SK-N-SH treated with all-trans-retinoic acid at 6 μM for 48 hours (cell line): ENCODE measurements around the gene CFAP161.

Source experiments
- ATAC-seq: fragments of 200-7000 bp; cut with Tn5 transposase; 3 replicates; pipeline ENCODE4 v1.9.1; 2020; ENCODE audit warnings: mild to moderate bottlenecking, moderate library complexity
- ARNTL ChIP-seq: fragments of 450-650 bp; formaldehyde crosslinking; IDR thresholded peaks from 2 replicates; pipeline ENCODE4 v1.5.0; 2020; ENCODE audit warnings: low read depth, mild to moderate bottlenecking, moderate library complexity, borderline replicate concordance
- BACH2 ChIP-seq: fragments of 250-450 bp; sonication (Bioruptor Pico); IDR thresholded peaks from 2 replicates; pipeline ENCODE4 v1.9.0; 2021; ENCODE audit warnings: mild to moderate bottlenecking, borderline replicate concordance
- CSDC2 ChIP-seq: fragments of 250-450 bp; sonication (Bioruptor Pico); IDR thresholded peaks from 2 replicates; pipeline ENCODE4 v1.5.0; 2020; ENCODE audit warnings: mild to moderate bottlenecking, moderate library complexity
- ESRRG ChIP-seq: fragments of 250-450 bp; sonication (Bioruptor Pico); IDR thresholded peaks from 2 replicates; pipeline ENCODE4 v1.6.1; 2021; ENCODE audit warnings: mild to moderate bottlenecking
- GLIS3 ChIP-seq: fragments of 250-450 bp; sonication (Bioruptor Pico); IDR thresholded peaks from 2 replicates; pipeline ENCODE4 v1.5.0; 2020; ENCODE audit warnings: mild to moderate bottlenecking, moderate library complexity
- ISL1 ChIP-seq: fragments of 250-450 bp; sonication (Bioruptor Pico); IDR thresholded peaks from 2 replicates; pipeline ENCODE4 v2.1.2; 2022; ENCODE audit warnings: mild to moderate bottlenecking, moderate library complexity
- OSR1 ChIP-seq: fragments of 250-450 bp; sonication (Bioruptor Pico); IDR thresholded peaks from 2 replicates; pipeline ENCODE4 v1.8.0; 2022; ENCODE audit warnings: moderate library complexity, mild to moderate bottlenecking, inconsistent platforms
- PATZ1 ChIP-seq: fragments of 250-450 bp; sonication (Bioruptor Pico); IDR thresholded peaks from 2 replicates; pipeline ENCODE4 v1.8.0; 2020; ENCODE audit warnings: mild to moderate bottlenecking, moderate library complexity, borderline replicate concordance
- POU6F1 ChIP-seq: fragments of 250-450 bp; sonication (Bioruptor Pico); IDR thresholded peaks from 2 replicates; pipeline ENCODE4 v1.8.0; 2021; ENCODE audit warnings: low read depth, mild to moderate bottlenecking, moderate library complexity, borderline replicate concordance
- PPARA ChIP-seq: fragments of 250-450 bp; sonication (Bioruptor Pico); IDR thresholded peaks from 2 replicates; pipeline ENCODE4 v1.5.0; 2020; ENCODE audit warnings: mild to moderate bottlenecking, borderline replicate concordance
- RARB ChIP-seq: fragments of 250-450 bp; sonication (Bioruptor Pico); IDR thresholded peaks from 2 replicates; pipeline ENCODE4 v1.8.0; 2021; ENCODE audit warnings: mild to moderate bottlenecking, moderate library complexity
- SNAI2 ChIP-seq: fragments of 250-450 bp; sonication (Bioruptor Pico); IDR thresholded peaks from 2 replicates; pipeline ENCODE4 v1.5.0; 2020; ENCODE audit warnings: mild to moderate bottlenecking, moderate library complexity
- TCF4 ChIP-seq: fragments of 250-450 bp; sonication (Bioruptor Pico); IDR thresholded peaks from 2 replicates; pipeline ENCODE4 v1.8.0; 2021; ENCODE audit warnings: mild to moderate bottlenecking, moderate library complexity, borderline replicate concordance
- TOX ChIP-seq: fragments of 250-450 bp; sonication (Bioruptor Pico); IDR thresholded peaks from 2 replicates; pipeline ENCODE4 v1.8.0; 2021; ENCODE audit warnings: mild to moderate bottlenecking, moderate library complexity, borderline replicate concordance
- TSHZ2 ChIP-seq: fragments of 250-450 bp; sonication (Bioruptor Pico); IDR thresholded peaks from 2 replicates; pipeline ENCODE4 v1.5.0; 2020; ENCODE audit warnings: mild to moderate bottlenecking, moderate library complexity
- ZC3H10 ChIP-seq: fragments of 250-450 bp; sonication (Bioruptor Pico); IDR thresholded peaks from 2 replicates; pipeline ENCODE4 v1.5.1; 2021; ENCODE audit warnings: mild to moderate bottlenecking, moderate library complexity
- ZFP3 ChIP-seq: fragments of 250-450 bp; sonication (Bioruptor Pico); IDR thresholded peaks from 2 replicates; pipeline ENCODE4 v1.5.0; 2020; ENCODE audit warnings: mild to moderate bottlenecking, moderate library complexity
- ZFP30 ChIP-seq: fragments of 450-650 bp; formaldehyde crosslinking; IDR thresholded peaks from 2 replicates; pipeline ENCODE4 v1.5.0; 2022; ENCODE audit warnings: mild to moderate bottlenecking, moderate library complexity
- ZNF565 ChIP-seq: fragments of 450-650 bp; formaldehyde crosslinking; conservative IDR thresholded peaks from 2 replicates; pipeline ENCODE4 v1.5.0; 2020; ENCODE audit warnings: low read depth, mild to moderate bottlenecking, moderate library complexity
- ZNF70 ChIP-seq: fragments of 450-650 bp; formaldehyde crosslinking; IDR thresholded peaks from 2 replicates; pipeline ENCODE4 v1.5.0; 2020; ENCODE audit warnings: mild to moderate bottlenecking, moderate library complexity

The CFAP161 gene

GRCh38 chr15:81095690-81096365 lies 38.2 kb upstream of the CFAP161 start (continued):
- TF ChIP-seq POU6F1 (CRISPR knock-in tag) (no peak), ZFP3 (CRISPR knock-in tag) (no peak), ZNF565 (CRISPR knock-in tag) (no peak), RARB (CRISPR knock-in tag) (no peak), CSDC2 (CRISPR knock-in tag) (no peak), OSR1 (CRISPR knock-in tag) (no peak), GLIS3 (CRISPR knock-in tag) (no peak)

- no peak for TF ChIP-seq ZC3H10 (CRISPR knock-in tag)
- no peak for TF ChIP-seq ESRRG (CRISPR knock-in tag)
- TF ChIP-seq BACH2 (CRISPR knock-in tag) = no peak
- TF ChIP-seq ARNTL (CRISPR knock-in tag) = no peak
- no peak for TF ChIP-seq ISL1 (CRISPR knock-in tag)
- no peak for TF ChIP-seq SNAI2
- no peak for TF ChIP-seq OSR1 (CRISPR knock-in tag)
- TF ChIP-seq ZFP3 (CRISPR knock-in tag) = no peak
- no peak for TF ChIP-seq RARB (CRISPR knock-in tag)
- TF ChIP-seq ZNF70 = no peak
- TF ChIP-seq TSHZ2 (CRISPR knock-in tag) = no peak
- TF ChIP-seq ZFP30 (CRISPR knock-in tag) = no peak
- no peak for TF ChIP-seq CSDC2 (CRISPR knock-in tag)
- TF ChIP-seq PPARA (CRISPR knock-in tag) = no peak
- no peak for TF ChIP-seq TCF4 (CRISPR knock-in tag)
- TF ChIP-seq POU6F1 (CRISPR knock-in tag) = no peak
- ATAC-seq = no peak
Observed at GRCh38 chr15:81096398-81096797, 37.7 kb upstream of the CFAP161 start.

- no peak for ATAC-seq
- TF ChIP-seq BACH2 (CRISPR knock-in tag) (no peak), GLIS3 (CRISPR knock-in tag) (no peak), TSHZ2 (CRISPR knock-in tag) (no peak), PATZ1 (no peak), ESRRG (CRISPR knock-in tag) (no peak), OSR1 (CRISPR knock-in tag) (no peak), POU6F1 (CRISPR knock-in tag) (no peak), CSDC2 (CRISPR knock-in tag) (no peak), ZFP3 (CRISPR knock-in tag) (no peak), TOX (CRISPR knock-in tag) (no peak), ARNTL (CRISPR knock-in tag) (no peak), ZFP30 (CRISPR knock-in tag) (no peak), RARB (CRISPR knock-in tag) (no peak), ISL1 (CRISPR knock-in tag) (no peak), SNAI2 (no peak), ZNF565 (CRISPR knock-in tag) (no peak), ZNF70 (no peak), TCF4 (CRISPR knock-in tag) (no peak)
Observed at GRCh38 chr15:81097116-81097889, 36.8 kb upstream of the CFAP161 start.
